SK-MEL-5 (cell line): Measurements from ENCODE around the gene GCK. TPM values are rescaled to one million over a fixed set of nuclear protein-coding genes. Genes with fewer than 3 reads are reported as not detected.
"Not testable (repeated sequence)": the region's sequence is repeated elsewhere in the genome, so short reads cannot be mapped to it uniquely, and the experiment has no call there.

ENCODE experiments used
- DNase-seq: peaks from one replicate; pipeline ENCODE4 v3.0.0-alpha.2; 2016; ENCODE audit warnings: low read depth, low spot score
- in situ Hi-C: cut with HindIII; loops from 2 replicates; pipeline ENCODE4 v1.10.0; 2016; ENCODE audit warnings: low sequenced_read_pairs, high pct_unique_total_duplicates, low pct_unique_long_range_greater_than_20kb
- total RNA-seq: library from RNA; depleted of rRNA; stranded (reverse); fragments of >200 nt; shearing (Covaris generic); gene quantifications from 2 replicates; pipeline ENCODE4 v1.2.3, GENCODE V29; 2014

The GCK gene
- total RNA-seq, 1 experiment from 2014 or later = not detected

DNA sequence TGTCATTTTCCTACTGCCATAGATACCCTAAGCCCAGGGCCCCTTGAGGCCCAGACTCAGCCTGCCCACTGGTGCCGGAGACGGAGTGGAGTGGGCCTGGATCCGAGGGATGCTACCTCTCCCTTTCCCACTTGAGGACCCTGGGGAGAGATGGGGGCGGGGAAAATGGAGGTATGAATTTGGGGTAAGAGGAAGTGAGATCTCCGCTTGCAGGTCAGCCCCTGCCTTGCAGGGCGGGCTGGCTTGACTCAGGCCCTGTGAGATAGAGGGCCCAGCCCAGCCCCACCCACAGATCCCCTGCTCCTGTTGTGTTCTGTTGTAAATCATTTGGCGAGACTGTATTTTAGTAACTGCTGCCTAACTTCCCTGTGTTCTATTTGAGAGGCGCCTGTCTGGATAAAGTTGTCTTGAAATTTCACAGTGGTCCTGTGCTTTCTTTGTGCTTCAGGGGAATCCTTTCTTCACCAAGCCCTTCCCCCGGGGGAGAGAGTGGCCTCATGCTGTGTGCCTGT lies 24.7 kb upstream of the GCK start:
- in situ Hi-C loops = loop anchor here (25.0 kb wide), 1 partner anchor 127 kb away; the partner anchor contains the start of gene POLM

DNA sequence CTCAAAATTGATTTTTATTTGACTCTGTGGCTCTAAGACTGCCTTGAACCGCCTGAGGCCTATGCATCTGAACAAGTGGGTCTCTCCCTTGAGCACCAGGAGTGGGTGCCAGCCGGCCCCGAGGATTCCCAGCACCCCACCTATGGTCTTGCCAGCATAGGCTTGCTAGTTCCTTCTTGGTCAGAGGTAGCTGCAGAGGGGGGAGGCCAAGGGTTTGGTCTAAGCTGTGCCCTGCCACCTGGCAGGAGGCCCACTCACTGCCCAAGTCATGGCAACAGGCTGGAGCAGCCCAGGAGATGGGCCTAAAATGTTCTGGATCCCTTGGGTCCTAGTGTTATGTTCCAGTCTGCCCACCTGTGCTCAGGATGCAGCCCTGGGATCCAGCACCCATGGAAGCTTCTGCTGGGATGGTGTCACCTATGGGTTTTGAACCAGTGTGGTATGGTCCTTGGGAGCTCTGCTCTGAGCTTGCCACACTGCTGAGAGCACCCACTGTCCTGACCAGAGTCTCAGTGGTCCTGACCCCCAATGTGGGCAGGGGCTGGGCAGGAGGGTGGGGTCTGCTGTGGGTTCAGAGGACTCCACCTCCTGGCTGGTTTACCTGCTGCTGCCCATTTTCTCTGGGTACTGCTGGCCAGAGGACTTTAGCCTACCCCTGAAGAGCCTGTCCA lies 24.1 kb upstream of the GCK start:
- no peak for DNase-seq
- in situ Hi-C loops = loop anchor here (25.0 kb wide), 1 partner anchor 126 kb away; the partner anchor contains the start of gene POLM

More for the DNA sequence above, 24.7 kb upstream of the GCK start:
- no peak for DNase-seq

GRCh38 chr7:44212581-44213184 lies 23.4 kb upstream of the GCK start:
- in situ Hi-C loops = loop anchor here (25.0 kb wide), 1 partner anchor 125 kb away; the partner anchor contains the start of gene POLM
- no peak for DNase-seq

DNA sequence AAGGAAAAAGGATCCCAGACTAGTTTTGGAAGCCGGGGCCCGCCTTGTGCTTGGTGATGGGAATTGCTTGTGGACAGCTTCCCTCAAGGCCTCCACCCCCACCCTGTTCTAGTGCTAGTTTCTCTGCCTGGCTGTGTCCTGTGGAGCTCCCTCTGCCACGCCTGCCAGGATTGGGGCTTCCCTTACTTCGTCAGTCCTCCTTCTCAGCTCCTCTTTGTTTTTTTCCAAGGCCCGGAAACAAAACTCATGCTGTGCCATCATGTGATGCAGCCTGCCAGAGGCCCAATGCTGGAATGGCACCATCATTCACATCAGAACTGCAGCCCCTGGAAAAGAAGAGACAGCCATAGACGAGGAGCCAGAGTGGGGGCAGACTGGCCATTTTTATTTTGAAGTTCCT lies 22.8 kb upstream of the GCK start:
- in situ Hi-C loops = loop anchor here (25.0 kb wide), 1 partner anchor 125 kb away; the partner anchor contains the start of gene POLM
- DNase-seq = peak; percentile 93

DNA sequence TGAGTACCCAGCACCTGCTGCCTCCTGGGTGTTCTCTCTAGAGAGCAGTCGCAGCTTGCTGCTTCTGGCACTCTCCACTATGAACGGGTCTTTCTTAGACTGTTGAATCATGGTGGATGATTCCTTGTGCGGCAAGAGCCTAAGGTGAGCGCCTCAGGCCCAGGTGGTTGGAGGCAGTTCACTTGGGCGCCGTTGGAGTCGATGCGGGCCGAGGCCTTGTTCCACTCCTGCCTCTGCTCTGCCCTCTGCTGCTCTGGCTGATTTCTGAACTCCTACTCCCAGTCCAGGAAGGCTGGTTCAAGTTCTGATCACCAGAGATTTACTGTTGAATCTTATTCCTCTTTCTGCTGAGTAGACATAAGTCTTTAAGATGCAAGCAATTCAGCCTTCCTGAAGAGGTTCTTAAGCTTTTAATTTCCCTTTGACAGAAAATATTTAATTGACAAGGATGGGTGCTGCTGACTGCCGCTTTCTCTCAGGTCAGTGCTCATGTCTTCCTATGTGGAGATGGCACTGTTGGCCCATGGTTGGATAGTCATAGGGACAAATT lies 22.0 kb upstream of the GCK start:
- in situ Hi-C loops = loop anchor here (25.0 kb wide), 1 partner anchor 124 kb away; the partner anchor contains the start of gene POLM
- no peak for DNase-seq

DNA sequence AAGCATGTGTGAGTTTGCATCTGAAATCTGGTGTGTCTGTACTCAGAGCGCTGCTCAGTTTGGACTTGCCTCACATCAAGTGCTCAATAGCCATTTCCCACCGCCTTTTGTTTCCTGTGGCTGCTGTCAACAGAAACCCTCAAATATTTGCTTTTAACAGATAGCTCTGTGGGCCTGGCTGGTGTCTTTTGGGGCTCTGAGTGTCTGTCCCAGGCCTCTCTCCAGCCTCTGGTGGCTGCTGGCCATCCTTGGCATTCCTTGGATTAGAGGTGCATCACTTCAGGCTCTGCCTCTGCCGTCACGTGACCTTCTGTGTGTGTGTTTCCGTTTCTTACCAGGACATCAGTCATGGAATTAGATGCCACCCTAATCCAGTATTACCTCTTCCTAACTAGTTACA lies 20.9 kb upstream of the GCK start:
- in situ Hi-C loops = loop anchor here (25.0 kb wide), 1 partner anchor 123 kb away; the partner anchor contains the start of gene POLM
- DNase-seq = no peak

DNA sequence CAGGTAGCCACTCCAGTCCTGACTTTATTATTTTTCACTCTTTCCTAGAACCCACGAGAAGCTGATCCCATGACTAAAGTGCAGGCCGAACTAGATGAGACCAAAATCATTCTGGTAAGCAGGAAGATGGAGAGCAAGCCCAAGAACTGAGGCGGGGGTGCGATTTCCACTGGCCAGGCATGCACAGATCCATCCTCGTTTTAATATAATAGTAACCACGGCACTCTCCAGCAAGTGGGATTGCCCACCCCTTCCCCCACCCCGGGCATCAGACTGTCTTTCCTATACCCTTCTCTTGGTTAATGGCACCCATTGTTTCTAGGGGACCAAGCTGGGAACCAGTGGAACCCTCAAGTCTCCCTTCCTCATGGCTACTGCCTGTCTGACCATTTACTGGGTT lies 18.8 kb upstream of the GCK start:
- no peak for DNase-seq
- in situ Hi-C loops = loop anchor here (25.0 kb wide), 1 partner anchor 121 kb away; the partner anchor contains the start of gene POLM

DNA sequence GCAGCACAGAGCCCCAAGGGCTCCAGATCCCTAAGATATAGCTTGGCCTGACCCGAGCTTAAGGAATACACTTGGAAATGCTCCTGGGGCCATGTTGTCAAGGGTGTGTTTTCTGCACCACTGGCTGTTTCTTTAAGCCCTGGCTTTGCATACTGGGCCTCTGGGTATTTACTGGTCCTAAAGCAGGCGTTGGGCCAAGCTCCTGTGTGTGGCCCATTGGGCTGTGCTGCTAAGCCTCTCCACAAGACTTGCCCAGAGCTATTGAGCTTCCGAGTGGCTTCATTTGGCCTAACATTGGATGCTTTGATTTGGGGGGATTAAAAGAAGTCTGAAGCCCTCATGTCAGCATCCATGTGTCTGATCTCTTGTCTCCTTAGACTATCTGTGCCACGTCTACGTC lies 16.8 kb upstream of the GCK start:
- in situ Hi-C loops = loop anchor here (25.0 kb wide), 1 partner anchor 119 kb away; the partner anchor contains the start of gene POLM
- no peak for DNase-seq

DNA sequence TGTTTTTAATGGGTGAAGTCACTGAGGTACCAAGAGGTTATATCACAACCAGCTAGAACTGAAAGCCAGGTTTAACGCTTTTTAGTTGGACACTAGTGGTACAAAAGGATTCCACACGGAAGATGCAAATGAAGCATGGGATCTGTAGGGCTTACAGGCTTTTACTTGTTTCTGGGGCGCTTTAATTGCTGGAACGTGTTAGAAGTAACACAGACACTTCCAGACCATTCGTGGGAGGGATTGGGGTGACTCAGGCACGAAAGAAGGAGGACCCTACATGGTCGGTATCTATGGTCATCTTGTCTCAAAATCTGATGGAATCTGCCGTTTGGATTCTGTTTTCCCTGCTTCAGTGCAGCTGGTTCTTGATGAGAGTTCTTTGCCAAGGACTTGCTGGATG lies 12.6 kb upstream of the GCK start:
- in situ Hi-C loops = loop anchor here (25.0 kb wide), 1 partner anchor 115 kb away; the partner anchor contains the start of gene POLM
- no peak for DNase-seq

DNA sequence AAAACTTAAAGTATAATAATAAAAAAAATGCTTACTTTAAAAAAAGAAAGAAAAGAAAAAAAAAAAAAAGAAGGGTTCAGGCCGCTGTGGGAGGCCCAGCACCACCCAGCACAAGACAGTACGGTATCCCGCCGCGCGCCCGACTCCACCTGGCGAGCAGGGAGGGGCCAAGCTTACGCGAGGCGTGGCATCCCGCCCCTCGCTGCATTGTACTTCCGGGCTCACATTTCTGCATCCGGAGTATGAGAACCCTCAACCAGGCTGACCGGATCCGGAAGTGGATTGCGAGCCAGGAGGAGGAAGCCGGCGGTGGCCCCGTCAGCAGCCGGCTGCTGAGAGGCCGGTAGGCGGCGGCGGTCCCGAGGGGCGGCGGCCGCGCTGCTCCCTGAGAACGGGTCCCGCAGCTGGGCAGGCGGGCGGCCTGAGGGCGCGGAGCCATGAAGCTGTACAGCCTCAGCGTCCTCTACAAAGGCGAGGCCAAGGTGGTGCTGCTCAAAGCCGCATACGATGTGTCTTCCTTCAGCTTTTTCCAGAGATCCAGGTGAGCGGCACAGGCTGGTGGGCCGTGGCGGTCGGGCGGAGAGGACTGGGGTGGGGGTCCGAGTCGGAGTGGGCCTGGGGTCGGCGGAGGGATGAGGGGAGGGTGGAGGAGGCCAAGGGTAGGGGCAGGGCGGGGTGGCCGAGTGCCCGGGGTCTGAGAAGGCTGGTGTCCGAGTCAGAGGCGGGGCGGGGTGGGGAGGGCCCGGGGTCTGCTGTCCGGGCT lies 11.6 kb upstream of the GCK start, which contains the start of gene YKT6:
Gene YKT6 (plus strand): TSS at position 280 of the 763 bp plus-strand sequence. CDS start 158 bp downstream, at position 438.
- peak; percentile 99 for DNase-seq
- in situ Hi-C loops = loop anchor here (25.0 kb wide), 1 partner anchor 114 kb away; the partner anchor contains the start of gene POLM

DNA sequence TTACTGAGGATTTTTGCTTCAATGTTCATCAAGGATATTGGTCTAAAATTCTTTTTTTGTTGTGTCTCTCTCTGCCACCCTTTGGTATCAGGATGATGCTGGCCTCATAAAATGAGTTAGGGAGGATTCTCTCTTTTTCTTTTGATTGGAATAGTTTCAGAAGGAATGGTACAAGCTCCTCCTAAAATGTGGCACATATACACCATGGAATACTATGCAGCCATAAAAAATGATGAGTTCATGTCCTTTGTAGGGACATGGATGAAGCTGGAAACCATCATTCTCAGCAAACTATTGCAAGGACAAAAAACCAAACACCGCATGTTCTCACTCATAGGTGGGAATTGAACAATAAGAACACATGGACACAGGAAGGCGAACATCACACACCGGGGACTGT lies 10.9 kb upstream of the GCK start:
- not testable (repeated sequence) for DNase-seq
- in situ Hi-C loops = loop anchor here (25.0 kb wide), 1 partner anchor 113 kb away; the partner anchor contains the start of gene POLM

- in situ Hi-C loops = no loop called here
- no peak for DNase-seq
Observed at GRCh38 chr7:44197474-44197873, 8.2 kb upstream of the GCK start.

DNA sequence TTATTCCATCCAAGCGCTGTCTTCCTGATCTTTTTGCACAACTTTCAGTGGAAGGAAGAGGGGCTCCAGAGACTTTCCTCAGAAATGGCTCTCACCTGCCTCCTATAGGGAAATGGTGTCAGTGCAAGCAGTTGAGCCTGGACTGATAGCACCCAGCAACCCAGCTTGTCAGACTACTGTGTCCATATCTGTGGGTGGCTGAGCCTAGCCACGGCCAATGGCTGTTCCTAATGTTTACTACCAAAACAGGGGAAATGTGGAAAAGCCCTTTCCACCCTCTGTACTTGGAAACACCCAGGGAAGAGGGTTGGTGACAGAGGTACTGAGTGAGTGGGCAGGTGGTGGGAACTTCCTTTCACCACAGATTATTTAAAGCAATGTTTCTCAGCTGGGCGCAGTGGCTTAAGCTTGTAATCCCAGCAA lies 7.2 kb upstream of the GCK start:
- in situ Hi-C loops = no loop called here
- DNase-seq = peak; percentile 90

- peak; percentile 45 for DNase-seq
- in situ Hi-C loops = no loop called here
Observed at GRCh38 chr7:44195889-44196288, 6.7 kb upstream of the GCK start.

- in situ Hi-C loops = no loop called here
- DNase-seq = no peak
Observed at GRCh38 chr7:44194562-44195145, 5.4 kb upstream of the GCK start.

- in situ Hi-C loops = no loop called here
- DNase-seq = no peak
Observed at GRCh38 chr7:44194069-44194468, 4.8 kb upstream of the GCK start.
